Measurements from ENCODE around the gene ATRN.

DNA sequence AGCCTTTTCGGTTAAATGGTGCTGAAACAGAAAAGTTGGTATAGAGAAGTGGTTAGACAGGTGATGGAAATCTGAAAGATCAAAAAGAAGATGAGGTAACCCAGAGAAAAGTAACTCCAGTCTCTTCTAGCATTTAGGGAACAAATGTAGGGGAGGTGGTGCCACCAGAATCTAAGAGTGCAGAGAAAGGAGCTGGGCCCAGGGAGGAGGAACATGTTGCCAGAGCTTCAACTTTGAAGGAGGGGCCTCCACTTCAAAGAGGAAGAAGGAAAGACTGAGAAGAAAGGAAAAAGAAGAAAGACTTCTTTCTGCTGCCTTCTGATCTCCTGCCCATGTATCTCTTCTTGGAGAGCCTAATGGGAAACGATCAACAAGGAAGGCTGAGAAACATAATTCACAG lies 23.5 kb upstream of the ATRN start:
- TF ChIP-seq CTCF (conservative IDR thresholded peaks at IDR 0.05; ENCODE audit: low read length) (no peak), EZH2phosphoT487 (IDR thresholded peaks at IDR 0.05; ENCODE audit: borderline replicate concordance) (no peak)

Data from Loucy (cell line).